ENCODE results near the gene XCR1.
"Not testable (repeated sequence)": the region's sequence is repeated elsewhere in the genome, so short reads cannot be mapped to it uniquely, and the experiment has no call there.

The XCR1 gene, protein sequence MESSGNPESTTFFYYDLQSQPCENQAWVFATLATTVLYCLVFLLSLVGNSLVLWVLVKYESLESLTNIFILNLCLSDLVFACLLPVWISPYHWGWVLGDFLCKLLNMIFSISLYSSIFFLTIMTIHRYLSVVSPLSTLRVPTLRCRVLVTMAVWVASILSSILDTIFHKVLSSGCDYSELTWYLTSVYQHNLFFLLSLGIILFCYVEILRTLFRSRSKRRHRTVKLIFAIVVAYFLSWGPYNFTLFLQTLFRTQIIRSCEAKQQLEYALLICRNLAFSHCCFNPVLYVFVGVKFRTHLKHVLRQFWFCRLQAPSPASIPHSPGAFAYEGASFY

GRCh38 chr3:46027021-46027705 is at the start of gene XCR1:
XCR1 (minus strand) TSS chr3:46027483; CDS start chr3:46021947, 5,536 bp downstream.
- DNase-seq (ENCODE audit: low read depth in 1 of 2, low spot score in 1 of 2), result no peak

- no peak for DNase-seq (ENCODE audit: low read depth in 1 of 2, low spot score in 1 of 2)
Observed at GRCh38 chr3:46076606-46077005, 49.3 kb upstream of the XCR1 start.

DNA sequence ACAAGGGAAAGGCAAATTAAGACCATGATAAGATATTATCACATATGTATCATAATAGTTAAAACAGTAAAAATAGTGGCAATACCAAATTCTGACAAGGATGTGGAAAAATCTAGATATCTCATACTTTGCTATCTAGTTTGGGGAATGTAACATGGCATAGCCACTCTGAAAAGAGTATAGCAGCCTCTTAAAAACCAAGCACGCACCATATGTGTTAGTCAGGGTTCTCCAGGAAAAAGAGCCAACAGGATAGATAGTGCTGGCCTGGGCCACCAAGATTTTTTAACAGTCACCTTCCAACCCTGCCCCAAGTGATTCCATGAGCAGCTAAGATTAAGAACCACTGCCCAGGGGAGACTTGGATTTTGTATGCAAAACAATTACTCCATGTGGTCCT is 48.5 kb upstream of the XCR1 start:
- DNase-seq (ENCODE audit: low read depth in 1 of 2, low spot score in 1 of 2), result no peak

DNA sequence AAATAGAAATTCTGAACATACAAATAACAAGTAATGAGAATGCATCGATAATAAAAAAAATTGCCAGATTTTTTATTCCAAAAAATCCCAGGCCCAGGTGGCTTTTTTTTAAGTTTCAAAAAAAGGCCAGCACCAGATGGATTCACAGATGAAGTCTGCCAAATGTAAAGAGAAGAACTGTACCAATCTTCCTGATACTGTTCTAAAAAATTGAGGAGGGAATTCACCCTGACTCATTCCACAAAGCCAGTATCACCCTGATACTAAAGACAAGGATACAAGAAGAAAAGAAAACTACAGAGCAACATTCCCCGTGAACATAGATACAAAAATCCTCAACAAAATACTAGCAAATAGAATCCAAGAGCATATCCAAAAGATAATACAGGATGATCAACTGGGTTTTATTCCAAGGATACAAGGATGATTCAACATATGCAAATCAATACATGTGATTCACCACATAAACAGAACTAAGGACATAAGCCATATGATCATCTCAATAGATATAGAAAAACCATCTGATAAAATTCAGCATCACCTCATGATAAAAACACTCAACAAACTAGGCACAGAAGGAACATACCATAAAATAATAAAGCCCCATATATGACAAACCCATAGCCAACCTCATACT is 44.1 kb upstream of the XCR1 start:
- DNase-seq (ENCODE audit: low read depth in 1 of 2, low spot score in 1 of 2), result no peak

- no peak for DNase-seq (ENCODE audit: low read depth in 1 of 2, low spot score in 1 of 2)
Observed at GRCh38 chr3:46070595-46071093, 43.4 kb upstream of the XCR1 start.

- DNase-seq (ENCODE audit: low read depth in 1 of 2, low spot score in 1 of 2), result no peak
Observed at GRCh38 chr3:46068501-46068900, 41.2 kb upstream of the XCR1 start.

- no peak for DNase-seq (ENCODE audit: low read depth in 1 of 2, low spot score in 1 of 2)
Observed at GRCh38 chr3:46067401-46067800, 40.1 kb upstream of the XCR1 start.

DNA sequence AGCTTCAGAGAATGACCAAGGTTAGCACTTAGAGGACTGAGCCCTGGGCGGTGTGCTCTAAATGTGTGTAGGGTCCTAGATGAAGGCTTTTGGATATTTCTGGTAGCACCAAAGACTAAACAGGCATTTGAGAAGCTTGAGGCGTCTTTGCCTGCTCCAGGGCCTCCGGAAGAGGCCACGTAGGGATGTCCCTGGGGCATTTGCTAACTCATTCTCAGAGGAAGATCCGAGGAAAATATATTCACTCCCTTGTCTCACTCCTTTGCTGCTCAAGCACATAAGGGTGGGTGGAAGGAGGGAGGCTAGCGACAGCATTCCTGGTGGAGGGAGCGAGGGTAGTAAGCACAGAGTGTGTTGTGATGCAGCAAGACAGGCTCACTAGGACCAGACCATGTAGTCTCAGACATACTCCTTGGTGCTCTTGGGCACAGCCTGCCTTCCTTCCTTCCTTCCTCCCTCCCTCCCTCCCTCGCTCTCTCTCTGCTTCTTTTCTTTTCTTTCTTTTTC is 38.5 kb upstream of the XCR1 start:
- DNase-seq (ENCODE audit: low read depth in 1 of 2, low spot score in 1 of 2), result no peak

GRCh38 chr3:46065294-46065705 is 38.0 kb upstream of the XCR1 start:
- DNase-seq (ENCODE audit: low read depth in 1 of 2, low spot score in 1 of 2), result peak; percentile 42 to 68

DNA sequence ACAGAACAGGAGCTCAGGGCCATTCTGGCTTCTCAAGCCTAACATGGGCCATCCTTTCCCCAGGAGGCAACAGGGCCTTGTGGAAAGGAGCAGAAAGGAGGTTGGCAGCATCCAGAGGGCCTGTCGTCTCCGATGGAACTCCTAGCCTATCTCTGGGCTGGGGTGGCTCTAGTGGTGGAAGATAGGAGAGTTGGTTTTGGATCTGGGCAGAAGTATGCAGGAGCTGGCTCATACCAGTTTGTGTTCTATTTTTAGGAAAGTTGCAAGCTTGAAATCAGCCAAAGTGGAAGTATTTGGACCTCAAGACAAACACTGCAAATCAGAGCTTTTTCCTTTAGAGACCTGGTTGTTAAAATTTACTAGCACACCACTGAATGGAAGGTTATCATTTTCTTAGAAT is 35.4 kb upstream of the XCR1 start:
- DNase-seq (ENCODE audit: low read depth in 1 of 2, low spot score in 1 of 2), result no peak

DNA sequence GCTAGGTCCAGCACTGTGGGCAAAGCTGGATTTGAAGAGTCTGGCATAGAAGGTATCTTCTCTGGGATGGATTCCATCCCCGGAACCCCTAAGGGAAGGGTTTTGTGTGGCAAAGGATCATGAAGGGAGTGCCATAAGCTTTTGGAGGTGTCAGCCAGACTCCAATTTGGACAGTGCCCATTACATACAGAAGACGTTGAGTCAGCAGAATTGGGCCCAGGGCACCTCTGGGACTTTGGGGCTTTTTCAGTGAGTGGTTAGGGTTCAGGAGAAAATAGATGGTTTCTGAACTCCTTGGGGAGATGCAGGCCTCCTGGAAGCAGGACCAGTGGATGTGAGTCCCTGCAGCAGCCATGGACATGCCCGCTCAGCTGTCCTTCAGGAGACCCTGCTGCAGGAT is 34.6 kb upstream of the XCR1 start:
- DNase-seq (ENCODE audit: low read depth in 1 of 2, low spot score in 1 of 2), result no peak

DNA sequence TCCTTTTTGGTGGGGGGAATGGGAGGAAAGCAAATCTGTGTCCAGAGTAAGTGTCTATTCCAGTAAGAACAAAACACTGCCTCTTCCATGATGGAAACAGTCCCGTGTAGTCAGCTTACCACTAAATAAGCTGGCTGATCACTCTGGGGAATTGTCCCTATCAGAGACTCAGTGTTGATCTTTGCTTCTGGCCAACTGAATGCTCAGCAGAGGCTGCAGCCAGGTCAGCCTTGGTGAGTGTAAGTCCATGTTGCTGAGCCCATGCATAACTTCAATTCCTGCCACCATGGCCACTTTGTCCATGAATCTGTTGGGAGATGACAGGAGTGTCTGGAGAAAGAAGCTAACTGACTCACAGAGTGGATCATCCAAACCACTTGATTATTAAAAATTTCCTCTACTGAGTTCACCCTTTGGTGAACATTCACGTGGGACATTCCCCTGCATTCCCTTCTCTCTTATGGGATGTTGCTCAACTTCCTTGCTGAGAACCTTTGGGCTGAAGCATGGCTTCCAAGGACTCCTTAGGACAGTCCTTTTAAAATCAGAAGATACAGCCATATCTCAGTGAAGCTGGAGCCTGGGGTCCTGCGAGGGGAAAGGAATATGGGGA is 33.9 kb upstream of the XCR1 start:
- DNase-seq (ENCODE audit: low read depth in 1 of 2, low spot score in 1 of 2), result no peak

DNA sequence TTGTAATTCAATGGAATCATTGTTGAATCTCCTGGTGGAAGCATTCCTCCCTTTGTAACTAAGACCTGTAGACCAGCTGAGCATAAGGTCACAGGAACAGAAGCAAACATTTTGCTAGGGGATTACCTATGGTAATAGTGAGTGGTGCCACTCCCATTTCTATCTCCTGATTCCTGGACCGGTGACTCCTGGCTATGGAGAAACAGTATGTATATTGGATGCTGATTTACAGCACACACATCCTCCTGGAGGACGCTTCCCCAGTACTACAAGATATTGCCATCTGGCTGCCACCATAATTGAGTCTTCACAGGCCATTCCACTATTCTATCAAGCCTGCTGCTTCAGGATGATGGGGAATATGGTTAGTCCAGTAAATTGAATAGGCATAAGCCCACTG is 33.3 kb upstream of the XCR1 start:
- no peak for DNase-seq (ENCODE audit: low read depth in 1 of 2, low spot score in 1 of 2)

DNA sequence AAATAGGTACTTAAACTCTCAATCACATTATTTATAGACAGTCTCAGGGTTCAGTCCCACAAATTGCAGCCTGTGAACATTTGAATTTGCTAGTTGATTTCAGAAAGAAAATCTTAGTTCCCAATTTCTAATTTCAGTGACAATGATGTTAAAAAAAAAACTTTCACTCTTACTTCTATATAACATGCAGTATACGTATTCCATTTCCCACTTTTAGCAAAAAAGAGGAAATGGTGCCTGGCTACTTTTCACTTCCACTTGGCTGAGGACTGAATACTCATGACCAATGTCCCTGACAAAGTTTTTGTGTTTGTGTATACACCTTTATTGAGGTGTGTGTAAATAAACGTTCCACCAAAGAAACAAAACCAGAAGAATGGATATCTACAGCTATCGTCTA is 32.1 kb upstream of the XCR1 start:
- no peak for DNase-seq (ENCODE audit: low read depth in 1 of 2, low spot score in 1 of 2)

GRCh38 chr3:46058981-46059380 is 31.7 kb upstream of the XCR1 start:
- no peak for DNase-seq (ENCODE audit: low read depth in 1 of 2, low spot score in 1 of 2)

DNA sequence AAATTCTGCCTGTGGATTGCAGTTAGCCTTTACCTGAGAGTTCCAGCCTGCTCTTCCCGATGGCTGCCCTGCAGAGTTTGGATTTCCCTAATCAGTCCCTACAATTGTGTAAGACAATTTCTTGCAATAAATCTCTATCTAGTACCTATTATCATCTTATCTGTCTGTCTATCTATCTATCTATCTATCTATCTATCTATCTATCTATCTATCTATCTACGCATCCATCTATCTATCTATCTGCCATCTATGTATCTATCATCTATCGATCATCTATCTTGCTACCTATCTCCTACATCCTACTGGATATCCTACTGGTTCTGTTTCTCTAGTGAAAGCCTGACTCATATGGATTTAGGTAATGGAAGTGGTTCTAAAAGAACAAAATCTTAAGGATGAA is 30.4 kb upstream of the XCR1 start:
- no peak for DNase-seq (ENCODE audit: low read depth in 1 of 2, low spot score in 1 of 2)

GRCh38 chr3:46056686-46057085 is 29.4 kb upstream of the XCR1 start:
- no peak for DNase-seq (ENCODE audit: low read depth in 1 of 2, low spot score in 1 of 2)

DNA sequence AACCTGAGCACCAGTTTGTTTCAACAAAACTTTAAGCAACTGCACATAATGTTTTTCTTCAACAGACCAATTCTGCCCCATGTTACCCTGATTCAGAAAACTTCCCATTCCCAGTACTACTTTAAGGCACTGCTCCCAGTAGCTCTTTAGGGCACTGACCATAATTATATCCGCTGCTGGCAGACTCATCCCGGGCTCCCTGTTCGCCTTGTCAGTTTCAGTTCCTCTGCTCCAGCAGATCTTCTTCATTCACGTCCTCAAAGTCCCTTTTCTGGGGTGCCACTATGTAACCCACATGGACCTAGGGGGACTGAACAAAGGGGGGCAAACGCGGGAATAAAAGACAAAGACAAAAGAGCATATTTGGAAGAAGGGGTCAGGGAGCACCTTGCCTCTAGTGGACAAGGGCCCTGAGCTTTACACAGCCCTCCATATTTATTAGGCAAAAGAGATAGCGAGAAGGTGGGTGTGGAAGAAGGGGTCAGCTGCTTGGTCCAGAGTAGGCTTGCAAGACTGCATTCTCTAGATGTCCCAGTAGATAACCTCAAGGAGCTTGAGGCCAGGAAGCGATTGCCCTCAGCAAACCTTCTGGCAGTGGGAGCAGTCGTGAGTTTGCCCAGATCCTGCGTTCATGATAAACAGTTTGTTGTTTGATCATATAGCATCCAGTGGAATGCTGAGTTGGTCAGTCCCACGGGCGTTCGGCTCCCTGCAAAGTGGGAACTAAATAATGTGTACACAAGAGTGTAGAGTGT is 26.7 kb upstream of the XCR1 start:
- not testable (repeated sequence) for DNase-seq (ENCODE audit: low read depth in 1 of 2, low spot score in 1 of 2)

DNA sequence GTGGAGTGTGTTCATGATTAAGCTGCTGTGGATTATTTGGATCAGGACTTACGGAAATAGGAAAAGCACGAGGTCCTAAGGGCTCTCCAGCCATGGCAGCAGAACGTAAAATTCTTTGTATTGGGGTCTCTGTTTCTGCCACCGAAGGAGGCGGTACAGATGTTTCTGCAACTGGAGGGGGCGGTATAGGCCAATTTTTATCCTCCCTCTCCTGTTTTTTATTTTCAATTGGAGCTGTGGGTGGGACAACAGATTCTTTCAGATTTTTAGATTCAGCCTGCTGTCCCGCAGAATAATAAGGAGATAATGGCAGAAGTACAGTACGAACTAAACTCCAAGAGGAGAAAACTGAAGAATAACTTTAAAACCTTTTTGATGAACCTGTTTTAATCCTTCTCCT is 26.0 kb upstream of the XCR1 start:
- not testable (repeated sequence) for DNase-seq (ENCODE audit: low read depth in 1 of 2, low spot score in 1 of 2)

DNA sequence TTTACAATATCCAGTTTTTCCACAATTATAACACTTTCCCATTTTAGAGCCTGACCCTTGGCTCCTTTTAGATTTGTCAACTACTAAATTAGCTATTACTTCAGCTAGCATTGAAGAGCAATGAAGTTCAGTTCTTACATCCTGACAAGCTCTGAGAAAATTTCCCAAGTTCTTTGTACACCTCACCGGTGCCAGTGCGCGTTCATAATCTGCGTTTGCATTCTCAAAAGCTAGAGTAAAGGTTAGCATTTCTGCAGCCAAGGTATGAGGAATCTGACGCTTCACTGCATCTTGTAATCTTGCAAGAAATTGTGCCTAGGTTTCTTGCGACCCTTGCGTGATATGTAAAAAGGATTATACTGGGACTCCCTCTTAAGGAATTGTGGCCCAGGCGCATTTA is 25.2 kb upstream of the XCR1 start:
- DNase-seq (ENCODE audit: low read depth in 1 of 2, low spot score in 1 of 2), result no peak

DNA sequence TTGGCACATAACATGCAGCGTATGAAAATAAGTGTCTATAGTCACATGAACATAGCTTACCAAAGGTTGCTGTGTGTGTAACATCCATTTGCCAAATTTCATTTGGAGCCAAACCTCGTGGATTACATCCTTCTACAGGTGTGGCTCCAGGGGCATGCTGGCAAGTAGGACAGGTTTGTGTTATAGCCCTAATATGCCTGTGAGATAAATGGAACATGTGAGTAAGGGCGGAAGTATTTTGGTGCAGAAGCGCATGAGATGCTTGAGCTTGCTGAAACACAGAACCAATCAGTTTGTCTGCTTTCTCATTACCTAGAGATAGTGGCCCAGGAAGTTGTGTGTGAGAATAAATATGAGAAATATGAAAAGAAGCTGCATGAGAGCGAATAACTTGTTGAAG is 21.8 kb upstream of the XCR1 start:
- DNase-seq (ENCODE audit: low read depth in 1 of 2, low spot score in 1 of 2), result no peak
